GM10248 (cell line): ENCODE data around the gene MRPL12.
"Not testable (repeated sequence)": the region's sequence is repeated elsewhere in the genome, so short reads cannot be mapped to it uniquely, and the experiment has no call there.

Source experiments
- CTCF ChIA-PET: fragments of 300-600 bp; sonication (Branson Sonifier 250); formaldehyde crosslinking; extraction: SDS; loops from one replicate; lab custom pipeline; 2021; ENCODE audit warnings: antibody characterized with exemption; lab: Yijun Ruan, JAX
- POLR2A ChIA-PET: fragments of 350-650 bp; sonication (Branson Sonifier 250); formaldehyde crosslinking; extraction: SDS; loops from one replicate; lab custom pipeline; 2020; ENCODE audit warnings: antibody characterized with exemption; lab: Yijun Ruan, JAX
- DNase-seq: peaks from one replicate; pipeline ENCODE4 v3.0.0; 2012; ENCODE audit errors: extremely low spot score
- CTCF ChIP-seq: IDR thresholded peaks from 2 replicates; pipeline ENCODE4 v1.5.1; 2012; ENCODE audit warnings: mild to moderate bottlenecking, low read depth; ENCODE audit errors: extremely low read depth, missing control alignments, control extremely low read depth

The MRPL12 gene

GRCh38 chr17:81667754-81668153 is 35.4 kb upstream of the MRPL12 start:
- TF ChIP-seq CTCF, result no peak
- ChIA-PET POLR2A (no interaction called here), CTCF (interaction anchor here (3.9 kb wide), 1 partner anchor 8 kb away, joined by 16 read pairs; no protein-coding TSS in a partner anchor)
- DNase-seq, result no peak

- no peak for DNase-seq
- ChIA-PET CTCF (interaction anchor here (1.2 kb wide), 1 partner anchor 287 kb away, joined by 3 read pairs; no protein-coding TSS in a partner anchor), POLR2A (interaction anchor here (1.3 kb wide), 1 partner anchor 29 kb away, joined by 3 read pairs; no protein-coding TSS in a partner anchor)
- no peak for TF ChIP-seq CTCF
Measured at GRCh38 chr17:81672504-81672903, 30.7 kb upstream of the MRPL12 start.

- TF ChIP-seq CTCF, result no peak
- CTCF ChIA-PET, result interaction anchor here (1.2 kb wide), 1 partner anchor 287 kb away, joined by 3 read pairs; no protein-coding TSS in a partner anchor
Measured at GRCh38 chr17:81672954-81673353, 30.2 kb upstream of the MRPL12 start.

GRCh38 chr17:81673561-81674258 is 29.5 kb upstream of the MRPL12 start:
- ChIA-PET CTCF (interaction anchor here (1.3 kb wide), 1 partner anchor 28 kb away, joined by 3 read pairs; no protein-coding TSS in a partner anchor), POLR2A (interaction anchor here (1.3 kb wide), 1 partner anchor 28 kb away, joined by 3 read pairs; no protein-coding TSS in a partner anchor)
- TF ChIP-seq CTCF, result no peak
- DNase-seq, result no peak

More at GRCh38 chr17:81672954-81673353, 30.2 kb upstream of the MRPL12 start:
- POLR2A ChIA-PET, result interaction anchor here (1.3 kb wide), 1 partner anchor 29 kb away, joined by 3 read pairs; no protein-coding TSS in a partner anchor
- DNase-seq, result no peak

- POLR2A ChIA-PET, DNase-seq: not testable (repeated sequence)
- CTCF ChIA-PET, result interaction anchor here (0.7 to 3.1 kb wide), 8 partner anchors 8 to 211 kb away, joined by 3 to 16 read pairs (median 3); partner anchors contain the start of genes ARL16, CCDC137, HGS and OXLD1
- peak; percentile 58 for TF ChIP-seq CTCF
Measured at GRCh38 chr17:81675515-81676221, 27.5 kb upstream of the MRPL12 start.

- CTCF ChIA-PET, result interaction anchor here (1.0 to 3.1 kb wide), 5 partner anchors 10 to 58 kb away, joined by 3 to 16 read pairs (median 3); partner anchors contain the start of genes CCDC137 and OXLD1
- POLR2A ChIA-PET, result no interaction called here
- no peak for TF ChIP-seq CTCF
- DNase-seq, result no peak
Measured at GRCh38 chr17:81676906-81677305, 26.3 kb upstream of the MRPL12 start.
